Fibroblast of peridontal ligament (primary cell): ENCODE results near the gene CPNE7.
"Not testable (repeated sequence)": the region's sequence is repeated elsewhere in the genome, so short reads cannot be mapped to it uniquely, and the experiment has no call there.

ENCODE experiments used
- DNase-seq: peaks from one replicate; pipeline ENCODE4 v3.0.0-alpha.2; 2010; ENCODE audit errors: extremely low read depth

Gene CPNE7

GRCh38 chr16:89583197-89583894, 7.8 kb downstream of the CPNE7 start:
- DNase-seq, result no peak

GRCh38 chr16:89583895-89584644, 8.5 kb downstream of the CPNE7 start:
- DNase-seq, result no peak

- DNase-seq, result no peak
These were observed 9.4 kb downstream of the CPNE7 start for GRCh38 chr16:89584768-89585549.

- no peak for DNase-seq
These were observed 10.7 kb downstream of the CPNE7 start for GRCh38 chr16:89586218-89586617.

- DNase-seq, result no peak
These were observed 11.3 kb downstream of the CPNE7 start for GRCh38 chr16:89586853-89587252.

- not testable (repeated sequence) for DNase-seq
These were observed 12.1 kb downstream of the CPNE7 start for GRCh38 chr16:89587676-89588075.

GRCh38 chr16:89588413-89589109, 13.0 kb downstream of the CPNE7 start:
- no peak for DNase-seq

- no peak for DNase-seq
These were observed 13.8 kb downstream of the CPNE7 start for GRCh38 chr16:89589241-89589926.

- no peak for DNase-seq
These were observed 18.3 kb downstream of the CPNE7 start for GRCh38 chr16:89593841-89594240.

- DNase-seq, result no peak
These were observed 19.9 kb downstream of the CPNE7 start for GRCh38 chr16:89595330-89596060.

GRCh38 chr16:89596061-89596689, 20.6 kb downstream of the CPNE7 start:
- DNase-seq, result no peak

GRCh38 chr16:89596957-89597649, 21.5 kb downstream of the CPNE7 start:
- no peak for DNase-seq

- DNase-seq, result peak; percentile 52
These were observed 22.6 kb downstream of the CPNE7 start for GRCh38 chr16:89598199-89598598.

- no peak for DNase-seq
These were observed 23.9 kb downstream of the CPNE7 start for GRCh38 chr16:89599451-89599858.

- DNase-seq, result no peak
These were observed 24.3 kb downstream of the CPNE7 start for GRCh38 chr16:89599902-89600301.

GRCh38 chr16:89600427-89600826, 24.9 kb downstream of the CPNE7 start:
- DNase-seq, result no peak

GRCh38 chr16:89600956-89601355, 25.4 kb downstream of the CPNE7 start:
- DNase-seq, result no peak

- DNase-seq, result no peak
These were observed 26.3 kb downstream of the CPNE7 start for GRCh38 chr16:89601906-89602272.

- DNase-seq, result peak; percentile 48
These were observed 26.9 kb downstream of the CPNE7 start for GRCh38 chr16:89602273-89602951.
